ENCODE measurements around the gene RPS17. TPM values are rescaled to one million over a fixed set of nuclear protein-coding genes. Genes with fewer than 3 reads are reported as not detected.

RPS17 gene
- total RNA-seq (ENCODE audit: low replicate concordance): 3,589 and 4,695 TPM in 2 replicates

- peak within 1 kb of the TSS; percentile 70 for H3K4me3 ChIP-seq
- peak within 1 kb of the TSS; percentile 87 for H3K4me2 ChIP-seq
- H3K27ac ChIP-seq: peak within 1 kb of the TSS; percentile 42
- no peaks in the 10 kb centered on the region for H3K27me3 ChIP-seq
- H3K79me2 ChIP-seq (ENCODE audit: low read depth): peaks cover 37% of the 10 kb centered on the region
- peaks cover 47% of the 10 kb centered on the region for H4K20me1 ChIP-seq (ENCODE audit: low read depth)
- peaks cover 14% of the 10 kb centered on the region for H3K36me3 ChIP-seq
- TF ChIP-seq, protein P1, sequence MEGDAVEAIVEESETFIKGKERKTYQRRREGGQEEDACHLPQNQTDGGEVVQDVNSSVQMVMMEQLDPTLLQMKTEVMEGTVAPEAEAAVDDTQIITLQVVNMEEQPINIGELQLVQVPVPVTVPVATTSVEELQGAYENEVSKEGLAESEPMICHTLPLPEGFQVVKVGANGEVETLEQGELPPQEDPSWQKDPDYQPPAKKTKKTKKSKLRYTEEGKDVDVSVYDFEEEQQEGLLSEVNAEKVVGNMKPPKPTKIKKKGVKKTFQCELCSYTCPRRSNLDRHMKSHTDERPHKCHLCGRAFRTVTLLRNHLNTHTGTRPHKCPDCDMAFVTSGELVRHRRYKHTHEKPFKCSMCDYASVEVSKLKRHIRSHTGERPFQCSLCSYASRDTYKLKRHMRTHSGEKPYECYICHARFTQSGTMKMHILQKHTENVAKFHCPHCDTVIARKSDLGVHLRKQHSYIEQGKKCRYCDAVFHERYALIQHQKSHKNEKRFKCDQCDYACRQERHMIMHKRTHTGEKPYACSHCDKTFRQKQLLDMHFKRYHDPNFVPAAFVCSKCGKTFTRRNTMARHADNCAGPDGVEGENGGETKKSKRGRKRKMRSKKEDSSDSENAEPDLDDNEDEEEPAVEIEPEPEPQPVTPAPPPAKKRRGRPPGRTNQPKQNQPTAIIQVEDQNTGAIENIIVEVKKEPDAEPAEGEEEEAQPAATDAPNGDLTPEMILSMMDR (IDR thresholded peaks at IDR 0.05): peak; percentile 96
- TF ChIP-seq EZH2phosphoT487 (IDR thresholded peaks at IDR 0.05) (no peak), EZH2 (IDR thresholded peaks at IDR 0.05) (peak; percentile 37)
- peaks cover 30% of the 10 kb centered on the region for H3K4me1 ChIP-seq
- Mint-ChIP-seq H3K27ac (peak within 1 kb of the TSS; percentile 96), H3K27me3 (ENCODE audit: insufficient read depth, low read depth) (peaks cover 6% of the 10 kb centered on the region), H3K4me3 (peak within 1 kb of the TSS; percentile 94), H3K4me1 (peaks cover 46% of the 10 kb centered on the region), H3K36me3 (peaks cover 25% of the 10 kb centered on the region), H3K9me3 (no peaks in the 10 kb centered on the region)
- H2AFZ ChIP-seq (replicated peaks): peak within 1 kb of the TSS; percentile 43
- no peaks in the 10 kb centered on the region for H3K9me3 ChIP-seq (ENCODE audit: low read depth)
- peak within 1 kb of the TSS; percentile 92 for H3K9ac ChIP-seq
- peaks cover 58% of the 10 kb centered on the region for H3F3A ChIP-seq (ENCODE audit: low read depth)
- DNase-seq (ENCODE audit: low spot score): peak; percentile 95
Measured at GRCh38 chr15:82540055-82540983, at the start of gene RPS17. RPS17 (minus strand) TSS chr15:82540457; CDS start chr15:82540428, 29 bp downstream.

DNA sequence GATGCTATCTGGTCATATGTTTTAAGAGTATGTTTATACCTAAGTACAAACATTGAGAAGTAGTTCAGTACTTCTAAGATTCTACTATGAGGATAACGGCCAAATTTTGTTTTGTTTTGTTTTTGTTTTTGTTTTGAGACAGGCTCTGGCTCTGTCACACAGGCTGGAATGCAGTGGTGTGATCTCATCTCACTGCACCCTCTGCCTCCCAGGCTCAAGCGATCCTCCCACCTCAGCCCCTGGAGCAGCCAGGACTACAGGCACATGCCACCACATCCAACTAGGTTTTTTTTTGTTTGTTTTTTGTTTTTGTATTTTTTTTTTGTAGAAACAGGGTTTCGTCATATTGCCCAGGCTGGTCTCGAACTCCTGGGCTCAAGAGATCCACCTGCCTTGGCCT is 47.5 kb upstream of the RPS17 start:
- no peak overlapping the region for H3K4me3 Mint-ChIP-seq
- H3K9me3 ChIP-seq (ENCODE audit: low read depth): no peaks in the 10 kb centered on the region
- H4K20me1 ChIP-seq (ENCODE audit: low read depth): no peaks in the 10 kb centered on the region
- TF ChIP-seq, protein P1 (IDR thresholded peaks at IDR 0.05): no peak
- TF ChIP-seq EZH2phosphoT487 (IDR thresholded peaks at IDR 0.05): no peak
- no peak for TF ChIP-seq EZH2 (IDR thresholded peaks at IDR 0.05)
- DNase-seq (ENCODE audit: low spot score): peak; percentile 16
- H3K27me3 Mint-ChIP-seq (ENCODE audit: insufficient read depth, low read depth): peaks cover 2% of the 10 kb centered on the region
- H3K27ac ChIP-seq: no peak overlapping the region
- H3K4me3 ChIP-seq: no peak overlapping the region
- no peaks in the 10 kb centered on the region for H3K79me2 ChIP-seq (ENCODE audit: low read depth)
- H3F3A ChIP-seq (ENCODE audit: low read depth): no peaks in the 10 kb centered on the region
- H3K27ac Mint-ChIP-seq: no peak overlapping the region
- H3K4me2 ChIP-seq: no peak overlapping the region
- peaks cover 18% of the 10 kb centered on the region for H3K4me1 ChIP-seq
- H2AFZ ChIP-seq (replicated peaks): no peak overlapping the region
- peaks cover 6% of the 10 kb centered on the region for H3K4me1 Mint-ChIP-seq
- no peaks in the 10 kb centered on the region for H3K27me3 ChIP-seq
- H3K9ac ChIP-seq: no peak overlapping the region
- H3K9me3 Mint-ChIP-seq: no peaks in the 10 kb centered on the region
- H3K36me3 Mint-ChIP-seq: no peaks in the 10 kb centered on the region
- H3K36me3 ChIP-seq: no peaks in the 10 kb centered on the region

- no peaks in the 10 kb centered on the region for H3K36me3 Mint-ChIP-seq
- H3K4me3 ChIP-seq: no peak overlapping the region
- no peaks in the 10 kb centered on the region for H3K9me3 ChIP-seq (ENCODE audit: low read depth)
- no peak for DNase-seq (ENCODE audit: low spot score)
- H3K27ac ChIP-seq: no peak overlapping the region
- H3K9me3 Mint-ChIP-seq: no peaks in the 10 kb centered on the region
- H3K9ac ChIP-seq: no peak overlapping the region
- H2AFZ ChIP-seq (replicated peaks): peak overlapping the region; percentile 19
- H3K4me3 Mint-ChIP-seq: no peak overlapping the region
- H3K27ac Mint-ChIP-seq: no peak overlapping the region
- H3K27me3 ChIP-seq: no peaks in the 10 kb centered on the region
- H3K4me1 ChIP-seq: peaks cover 18% of the 10 kb centered on the region
- peaks cover 5% of the 10 kb centered on the region for H3K27me3 Mint-ChIP-seq (ENCODE audit: insufficient read depth, low read depth)
- no peaks in the 10 kb centered on the region for H3K79me2 ChIP-seq (ENCODE audit: low read depth)
- no peaks in the 10 kb centered on the region for H3K36me3 ChIP-seq
- H3K4me2 ChIP-seq: peak overlapping the region; percentile 7
- TF ChIP-seq EZH2phosphoT487 (IDR thresholded peaks at IDR 0.05): no peak
- no peak for TF ChIP-seq EZH2 (IDR thresholded peaks at IDR 0.05)
- TF ChIP-seq, protein P1 (IDR thresholded peaks at IDR 0.05): peak; percentile 40
- H4K20me1 ChIP-seq (ENCODE audit: low read depth): no peaks in the 10 kb centered on the region
- no peaks in the 10 kb centered on the region for H3F3A ChIP-seq (ENCODE audit: low read depth)
- peaks cover 4% of the 10 kb centered on the region for H3K4me1 Mint-ChIP-seq
Measured at GRCh38 chr15:82585072-82585471, 44.8 kb upstream of the RPS17 start.
